PC-3 (cell line): ENCODE results near the gene PRKN. TPM values are rescaled to one million over a fixed set of nuclear protein-coding genes. Genes with fewer than 3 reads are reported as not detected.

ENCODE experiments used
- ATAC-seq: fragments of 200-7000 bp; cut with Tn5 transposase; 2 replicates; pipeline ENCODE4 v1.9.1; 2020; ENCODE audit warnings: mild to moderate bottlenecking, moderate library complexity
- BruUV-seq: library from RNA; stranded (reverse); fragments of 400-500 nt; replicated peaks from 2 replicates; lab custom pipeline; 2021; lab: Mats Ljungman, UMichigan
- CTCF ChIA-PET: fragments of 300-600 bp; sonication (Branson Sonifier 250); formaldehyde crosslinking; loops from one replicate; lab custom pipeline; 2022; ENCODE audit warnings: antibody characterized with exemption; lab: Charles Lee
- POLR2A ChIA-PET: fragments of 300-600 bp; sonication (Branson Sonifier 250); formaldehyde crosslinking; loops from one replicate; lab custom pipeline; 2022; ENCODE audit warnings: antibody characterized with exemption; ENCODE audit not compliant: unreplicated experiment; lab: Charles Lee
- DNase-seq: peaks from one replicate; pipeline ENCODE4 v3.0.0-alpha.2; 2015
- H2AFZ ChIP-seq: fragments of 300-600 bp; sonication (generic); 2 replicates; pipeline ENCODE4 v1.6.0; 2016; ENCODE audit warnings: antibody characterized with exemption, low read length
- H3F3A ChIP-seq: fragments of 300-600 bp; sonication (generic); one replicate; pipeline ENCODE4 v1.6.0; 2017; ENCODE audit warnings: antibody characterized with exemption, low read length, control low read depth, mild to moderate bottlenecking; ENCODE audit not compliant: unreplicated experiment
- H3K27ac ChIP-seq: fragments of 300-600 bp; sonication (generic); 2 replicates; pipeline ENCODE4 v1.5.1; 2016; ENCODE audit warnings: mild to moderate bottlenecking, low read length
- H3K27me3 ChIP-seq: fragments of 300-600 bp; sonication (generic); 2 replicates; pipeline ENCODE4 v1.6.1; 2016; ENCODE audit warnings: low read length, mixed read lengths
- H3K36me3 ChIP-seq: fragments of 300-600 bp; sonication (generic); 2 replicates; pipeline ENCODE4 v1.6.1; 2016; ENCODE audit warnings: low read depth, mixed run types, low read length, mixed read lengths
- H3K4me1 ChIP-seq: fragments of 300-600 bp; sonication (generic); 2 replicates; pipeline ENCODE4 v1.5.1; 2016; ENCODE audit warnings: low read length; ENCODE audit not compliant: insufficient read depth
- H3K4me2 ChIP-seq: fragments of 300-600 bp; sonication (generic); 2 replicates; pipeline ENCODE4 v1.6.0; 2016; ENCODE audit warnings: low read length
- H3K4me3 ChIP-seq: fragments of 300-600 bp; sonication (generic); 2 replicates; pipeline ENCODE4 v1.5.1; 2016; ENCODE audit warnings: mild to moderate bottlenecking, low read length, mixed read lengths
- H3K79me2 ChIP-seq: fragments of 300-600 bp; sonication (generic); 2 replicates; pipeline ENCODE4 v1.6.1; 2017; ENCODE audit warnings: low read length, mixed read lengths
- H3K9ac ChIP-seq: fragments of 300-600 bp; sonication (generic); 2 replicates; pipeline ENCODE4 v1.6.0; 2016; ENCODE audit warnings: mild to moderate bottlenecking, low read length
- H3K9me2 ChIP-seq: fragments of 300-600 bp; sonication (generic); replicated peaks from 2 replicates; pipeline ENCODE4 v1.6.1; 2016; ENCODE audit warnings: mixed run types, low read length, mixed read lengths
- H3K9me3 ChIP-seq: fragments of 300-600 bp; sonication (generic); 2 replicates; pipeline ENCODE4 v1.6.1; 2016; ENCODE audit warnings: low read length, mixed read lengths
- H4K20me1 ChIP-seq: fragments of 300-600 bp; sonication (generic); 2 replicates; pipeline ENCODE4 v1.6.1; 2016; ENCODE audit warnings: low read length, mixed read lengths
- EZH2 ChIP-seq: fragments of 300-600 bp; sonication (generic); IDR thresholded peaks from one replicate; pipeline ENCODE4 v1.6.1; 2017; ENCODE audit warnings: antibody characterized with exemption, mild to moderate bottlenecking, low read length; ENCODE audit not compliant: unreplicated experiment
- EZH2phosphoT487 ChIP-seq: fragments of 300-600 bp; sonication (generic); IDR thresholded peaks from 2 replicates; pipeline ENCODE4 v1.6.1; 2018; ENCODE audit warnings: mild to moderate bottlenecking, antibody characterized with exemption, low read length, borderline replicate concordance
- intact Hi-C: fragments of 100-400 bp; cut with micrococcal nuclease; formaldehyde crosslinking; loops from 2 replicates; pipeline ENCODE4 v1.9.0; 2023
- total RNA-seq: library from RNA; depleted of rRNA; stranded (reverse); fragments of >200 nt; gene quantifications from 2 replicates; pipeline ENCODE4 v1.2.3, GENCODE V29; 2014
- TF ChIP-seq, protein P1 (sequence below): fragments of 300-600 bp; sonication (generic); conservative IDR thresholded peaks from 2 replicates; pipeline ENCODE4 v1.5.1; 2017; ENCODE audit warnings: antibody characterized with exemption, low read depth, mild to moderate bottlenecking, low read length

PRKN gene
- total RNA-seq, 1 experiment from 2014 or later = not detected

DNA sequence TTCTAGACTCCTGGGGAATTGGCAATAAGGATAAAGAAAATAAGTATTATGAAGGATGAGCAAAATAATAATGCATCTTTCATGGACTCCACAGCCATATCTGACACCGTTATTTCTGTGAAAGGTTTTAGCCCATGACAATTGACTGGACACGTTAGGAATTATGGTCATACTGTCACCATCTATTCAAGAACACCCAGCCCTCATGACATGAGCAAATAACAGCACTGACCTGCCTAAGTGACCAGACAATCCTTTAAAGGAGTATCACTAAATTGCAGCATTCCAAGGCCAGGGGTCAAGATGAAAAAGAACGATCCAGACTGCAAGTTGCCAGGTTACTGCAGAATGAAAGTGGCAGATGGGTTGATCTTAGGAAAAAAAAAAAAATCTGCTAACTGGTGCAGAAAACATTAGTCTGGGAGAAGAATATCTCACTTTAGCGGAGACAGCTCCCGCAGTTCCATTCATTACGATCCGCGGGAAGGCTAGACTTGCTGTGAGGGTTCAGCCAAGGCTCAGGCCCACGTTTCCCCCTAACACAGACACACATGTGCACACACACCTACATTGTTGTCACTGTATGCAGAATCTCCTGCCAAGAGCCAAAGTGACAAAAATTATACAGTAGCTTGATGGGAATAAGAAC lies 1216.0 kb downstream of the PRKN start:
- Histone ChIP-seq H3K4me2 (no peak overlapping the region), H3K9me3 (no peaks in the 10 kb centered on the region), H3K79me2 (no peaks in the 10 kb centered on the region), H3K36me3 (no peaks in the 10 kb centered on the region), H2AFZ (no peak overlapping the region), H3K9ac (no peak overlapping the region), H3F3A (no peaks in the 10 kb centered on the region), H3K9me2 (no peaks in the 10 kb centered on the region), H3K27ac (no peak overlapping the region), H3K4me3 (no peak overlapping the region), H3K27me3 (peaks cover 73% of the 10 kb centered on the region), H4K20me1 (no peaks in the 10 kb centered on the region), H3K4me1 (no peaks in the 10 kb centered on the region)
- DNase-seq (no peak), ATAC-seq (no peak)
- no TSS peak for BruUV-seq
- TF ChIP-seq EZH2phosphoT487 = no peak
- TF ChIP-seq, protein P1, sequence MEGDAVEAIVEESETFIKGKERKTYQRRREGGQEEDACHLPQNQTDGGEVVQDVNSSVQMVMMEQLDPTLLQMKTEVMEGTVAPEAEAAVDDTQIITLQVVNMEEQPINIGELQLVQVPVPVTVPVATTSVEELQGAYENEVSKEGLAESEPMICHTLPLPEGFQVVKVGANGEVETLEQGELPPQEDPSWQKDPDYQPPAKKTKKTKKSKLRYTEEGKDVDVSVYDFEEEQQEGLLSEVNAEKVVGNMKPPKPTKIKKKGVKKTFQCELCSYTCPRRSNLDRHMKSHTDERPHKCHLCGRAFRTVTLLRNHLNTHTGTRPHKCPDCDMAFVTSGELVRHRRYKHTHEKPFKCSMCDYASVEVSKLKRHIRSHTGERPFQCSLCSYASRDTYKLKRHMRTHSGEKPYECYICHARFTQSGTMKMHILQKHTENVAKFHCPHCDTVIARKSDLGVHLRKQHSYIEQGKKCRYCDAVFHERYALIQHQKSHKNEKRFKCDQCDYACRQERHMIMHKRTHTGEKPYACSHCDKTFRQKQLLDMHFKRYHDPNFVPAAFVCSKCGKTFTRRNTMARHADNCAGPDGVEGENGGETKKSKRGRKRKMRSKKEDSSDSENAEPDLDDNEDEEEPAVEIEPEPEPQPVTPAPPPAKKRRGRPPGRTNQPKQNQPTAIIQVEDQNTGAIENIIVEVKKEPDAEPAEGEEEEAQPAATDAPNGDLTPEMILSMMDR = no peak
- no peak for TF ChIP-seq EZH2
- ChIA-PET CTCF (no interaction called here), POLR2A (no interaction called here)
- intact Hi-C loops = no loop called here

DNA sequence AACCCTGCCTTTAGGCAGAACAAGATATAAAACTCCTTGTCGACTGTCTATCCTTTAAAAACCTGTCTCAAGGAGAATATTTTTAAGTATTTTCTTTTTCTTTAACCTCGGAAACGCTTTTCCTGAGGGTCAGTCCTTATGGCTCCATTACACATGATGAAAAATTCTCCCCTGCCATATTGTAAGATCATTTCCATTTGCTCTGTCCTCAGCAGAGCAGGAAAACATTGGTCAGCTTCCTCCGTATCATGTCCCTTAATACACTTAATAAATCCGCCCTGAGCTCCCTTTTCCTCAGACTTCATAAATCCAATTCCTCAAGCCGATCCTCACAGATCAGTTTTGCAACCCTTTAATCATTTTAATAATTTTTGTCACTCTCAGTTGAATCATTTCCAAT lies 1219.2 kb downstream of the PRKN start:
- BruUV-seq = no TSS peak
- no peak overlapping the region for H3K27ac ChIP-seq
- TF ChIP-seq EZH2 (no peak), EZH2phosphoT487 (no peak)
- TF ChIP-seq, protein P1 = no peak
- H2AFZ ChIP-seq = no peak overlapping the region
- ChIA-PET CTCF (no interaction called here), POLR2A (no interaction called here)
- H3K36me3 ChIP-seq = no peaks in the 10 kb centered on the region
- H3K4me2 ChIP-seq = no peak overlapping the region
- H3K79me2 ChIP-seq = no peaks in the 10 kb centered on the region
- H3F3A ChIP-seq = no peaks in the 10 kb centered on the region
- H3K27me3 ChIP-seq = peaks cover 47% of the 10 kb centered on the region
- no peaks in the 10 kb centered on the region for H3K4me1 ChIP-seq
- H3K9ac ChIP-seq = no peak overlapping the region
- no peak overlapping the region for H3K4me3 ChIP-seq
- DNase-seq = no peak
- H3K9me2 ChIP-seq = no peaks in the 10 kb centered on the region
- ATAC-seq = no peak
- H3K9me3 ChIP-seq = no peaks in the 10 kb centered on the region
- intact Hi-C loops = no loop called here
- H4K20me1 ChIP-seq = no peaks in the 10 kb centered on the region

DNA sequence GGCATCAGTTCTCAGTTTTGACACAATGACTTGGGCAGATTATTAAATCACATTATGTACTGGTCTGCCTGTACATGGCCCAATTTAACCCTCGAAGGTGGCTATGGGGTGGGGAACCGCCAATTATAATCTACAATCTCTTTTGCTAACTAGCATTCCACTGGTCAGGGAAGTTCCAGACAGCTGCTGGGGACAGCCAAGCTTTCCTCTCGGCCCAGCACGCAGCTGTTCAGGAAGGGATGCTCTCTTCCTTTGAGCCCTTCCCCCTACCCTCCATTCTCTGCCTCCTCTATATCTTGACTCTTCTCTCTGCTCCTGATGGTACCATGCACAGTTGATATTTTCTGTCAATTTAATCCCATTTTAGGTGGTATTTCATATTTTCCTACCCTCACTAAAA lies 1220.2 kb downstream of the PRKN start:
- H3K27ac ChIP-seq = no peak overlapping the region
- ChIA-PET CTCF (no interaction called here), POLR2A (no interaction called here)
- ATAC-seq (no peak), DNase-seq (no peak)
- H3K79me2 ChIP-seq = no peaks in the 10 kb centered on the region
- no peak overlapping the region for H3K4me3 ChIP-seq
- no peaks in the 10 kb centered on the region for H3K9me3 ChIP-seq
- intact Hi-C loops = no loop called here
- BruUV-seq = no TSS peak
- H3K4me1 ChIP-seq = no peaks in the 10 kb centered on the region
- H3K4me2 ChIP-seq = no peak overlapping the region
- no peaks in the 10 kb centered on the region for H3K9me2 ChIP-seq
- H3F3A ChIP-seq = no peaks in the 10 kb centered on the region
- H3K9ac ChIP-seq = no peak overlapping the region
- no peak overlapping the region for H2AFZ ChIP-seq
- TF ChIP-seq, protein P1 = no peak
- no peak for TF ChIP-seq EZH2
- TF ChIP-seq EZH2phosphoT487 = no peak
- no peaks in the 10 kb centered on the region for H3K36me3 ChIP-seq
- peaks cover 46% of the 10 kb centered on the region for H3K27me3 ChIP-seq
- no peaks in the 10 kb centered on the region for H4K20me1 ChIP-seq
